GM19043 (cell line): ENCODE results near the gene RPS6KA2.
"Not testable (repeated sequence)": the region's sequence is repeated elsewhere in the genome, so short reads cannot be mapped to it uniquely, and the experiment has no call there.

ENCODE experiments used
- ATAC-seq: cut with Tn5 transposase; IDR thresholded peaks from one replicate; pipeline ENCODE4 v1.9.1; 2021; ENCODE audit warnings: low read depth; ENCODE audit not compliant: unreplicated experiment

Gene RPS6KA2

DNA sequence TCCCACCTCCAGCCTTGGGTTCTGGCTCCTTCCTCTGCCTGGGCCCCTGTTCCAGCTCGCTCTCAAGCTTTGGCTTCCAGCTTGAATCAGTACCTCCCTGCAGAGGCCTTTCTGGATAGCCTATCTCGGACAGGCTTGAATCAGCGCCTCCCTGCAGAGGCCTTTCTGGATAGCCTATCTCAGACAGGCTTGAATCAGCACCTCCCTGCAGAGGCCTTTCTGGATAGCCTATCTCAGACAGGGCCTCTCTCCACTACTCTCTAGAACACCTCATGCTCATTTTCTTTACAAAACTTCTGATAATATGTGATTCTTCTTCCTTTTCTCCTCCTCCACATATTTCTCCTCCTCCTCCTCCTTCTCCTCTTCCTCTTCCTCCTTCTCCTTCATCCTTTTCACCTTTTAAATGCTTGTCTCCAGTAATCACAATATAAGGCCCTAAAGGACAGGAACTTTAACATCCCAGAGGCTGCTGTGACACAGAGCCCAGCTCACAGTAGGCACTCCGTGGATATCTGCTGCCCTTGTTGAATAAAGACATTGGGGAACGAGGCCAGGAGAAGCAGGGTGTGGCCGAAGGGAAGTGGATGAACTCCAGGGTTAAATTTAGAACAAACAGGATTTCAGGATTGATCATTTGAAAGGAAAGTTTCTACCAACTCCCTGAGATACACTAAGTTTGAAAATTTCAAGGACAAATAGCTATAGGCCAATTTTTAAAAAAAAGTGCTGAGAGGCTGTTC is 9.3 kb upstream of the RPS6KA2 start:
- no peak for ATAC-seq

DNA sequence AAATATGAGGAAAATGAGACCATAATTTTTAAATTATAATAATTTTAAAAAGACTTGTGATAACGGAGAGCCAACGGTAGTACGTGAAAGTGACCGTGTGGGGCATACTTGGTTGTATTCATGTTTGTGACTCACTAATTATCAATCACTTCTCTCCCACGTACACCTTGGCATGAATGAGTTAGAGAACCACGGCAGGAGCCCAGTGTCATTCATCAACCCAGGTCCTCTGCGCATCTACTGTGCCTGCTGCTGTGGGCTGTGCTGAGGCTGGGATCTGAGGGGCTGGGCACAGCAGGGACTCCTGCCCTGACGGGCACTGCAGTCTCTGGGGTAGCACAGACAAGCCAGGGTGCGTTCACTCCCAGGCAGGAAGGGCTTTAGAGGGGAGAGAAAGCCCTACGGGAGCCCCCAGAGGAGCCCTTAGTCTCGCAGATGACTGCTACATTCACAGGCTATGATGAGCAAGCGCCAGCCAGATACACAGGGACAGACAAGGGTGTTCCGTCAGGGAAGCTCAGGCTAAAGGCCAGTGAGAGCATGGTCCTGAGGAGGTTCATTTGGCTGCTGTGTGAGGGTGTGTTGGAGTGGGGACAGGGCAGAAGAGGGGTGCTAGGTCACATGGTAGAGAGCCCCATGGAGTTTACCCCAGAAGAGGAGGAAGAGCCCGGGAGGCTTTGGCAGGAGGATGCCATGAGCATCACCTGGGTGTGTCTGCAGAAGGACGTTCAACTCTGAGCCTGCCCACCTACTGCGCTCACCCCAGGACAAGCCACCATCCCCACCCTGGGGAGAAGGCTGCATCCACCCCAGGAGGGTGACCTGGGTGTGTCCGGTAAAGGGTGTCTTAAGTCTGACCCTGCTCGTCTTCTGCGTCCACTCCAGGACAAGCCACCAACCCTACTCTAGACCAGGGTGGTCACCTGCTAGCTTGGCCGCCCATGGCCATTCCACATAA is 8.2 kb upstream of the RPS6KA2 start:
- ATAC-seq = no peak

DNA sequence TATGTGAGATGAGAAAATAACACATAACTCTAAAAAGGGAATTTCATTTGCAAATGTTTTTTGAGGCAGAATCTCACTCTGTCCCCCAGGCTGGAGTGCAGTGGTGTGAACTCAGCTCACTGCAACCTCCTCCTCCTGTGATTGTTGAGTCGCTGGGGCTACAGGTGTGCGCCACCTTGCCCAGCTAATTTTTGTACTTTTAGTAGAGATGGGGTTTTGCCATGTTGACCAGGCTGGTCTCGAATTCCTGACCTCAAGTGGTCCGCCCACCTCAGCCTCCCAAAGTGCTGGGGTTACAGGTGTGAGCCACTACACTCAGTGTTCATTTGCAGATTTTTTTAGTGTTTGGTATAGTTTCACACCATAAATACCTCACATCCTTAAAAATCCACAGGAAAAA is 7.5 kb upstream of the RPS6KA2 start:
- ATAC-seq = not testable (repeated sequence)

DNA sequence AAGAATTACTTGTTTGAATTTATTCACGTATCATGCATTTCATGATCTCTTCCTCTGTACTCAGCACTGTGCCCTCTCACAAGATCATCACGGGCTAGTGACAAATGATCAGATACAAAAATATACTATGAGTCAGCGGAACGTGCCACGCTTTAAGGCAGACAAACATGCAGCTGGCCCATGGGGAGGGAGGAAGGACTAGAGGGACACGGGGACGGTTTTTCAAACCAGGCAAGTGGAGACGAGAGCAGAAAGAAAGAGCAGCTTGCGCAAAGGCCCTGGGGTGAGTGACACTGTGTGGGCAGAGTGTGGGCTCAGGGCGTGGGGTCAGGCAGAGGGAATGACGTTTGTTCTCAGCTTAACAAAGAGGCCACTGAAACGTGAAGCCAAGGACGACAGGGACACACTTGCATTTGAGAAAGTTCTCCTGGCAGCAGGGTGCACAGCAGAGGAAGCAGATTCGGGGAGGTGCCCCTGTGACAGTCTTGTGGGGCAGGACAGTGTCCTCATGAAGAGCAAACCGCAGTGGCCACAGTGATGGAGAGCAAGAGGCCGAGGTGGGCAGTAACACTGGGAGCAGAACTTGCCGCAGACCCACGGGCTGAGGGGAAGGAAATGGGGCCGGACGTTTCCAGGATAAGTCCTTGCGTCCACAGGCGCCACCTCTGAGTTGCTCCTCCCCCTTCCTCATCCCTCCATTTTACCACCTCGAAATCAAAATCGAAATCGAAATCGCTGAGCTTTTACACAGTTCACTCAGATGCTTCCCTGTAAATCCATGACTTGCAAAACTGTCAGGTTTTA is 6.9 kb upstream of the RPS6KA2 start:
- ATAC-seq = no peak

DNA sequence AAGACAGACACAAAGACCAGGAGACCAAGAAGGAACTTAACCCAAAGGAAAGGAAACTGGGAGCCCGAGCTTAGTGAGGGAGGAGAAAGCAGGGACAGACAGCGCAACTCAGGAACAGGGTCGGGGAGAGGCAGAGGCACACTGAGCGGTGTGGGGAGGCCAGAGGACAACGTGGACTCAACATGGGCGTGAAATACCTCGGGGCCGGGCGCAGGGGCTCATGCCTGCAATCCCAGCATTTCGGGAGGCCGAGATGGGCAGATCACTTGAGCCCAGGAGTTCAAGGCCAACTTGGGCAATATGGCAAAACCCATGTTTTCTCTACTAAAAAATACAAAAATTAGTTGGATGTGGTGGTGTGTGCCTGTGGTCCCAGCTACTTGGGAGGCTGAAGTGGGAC is 5.7 kb upstream of the RPS6KA2 start:
- ATAC-seq = no peak

DNA sequence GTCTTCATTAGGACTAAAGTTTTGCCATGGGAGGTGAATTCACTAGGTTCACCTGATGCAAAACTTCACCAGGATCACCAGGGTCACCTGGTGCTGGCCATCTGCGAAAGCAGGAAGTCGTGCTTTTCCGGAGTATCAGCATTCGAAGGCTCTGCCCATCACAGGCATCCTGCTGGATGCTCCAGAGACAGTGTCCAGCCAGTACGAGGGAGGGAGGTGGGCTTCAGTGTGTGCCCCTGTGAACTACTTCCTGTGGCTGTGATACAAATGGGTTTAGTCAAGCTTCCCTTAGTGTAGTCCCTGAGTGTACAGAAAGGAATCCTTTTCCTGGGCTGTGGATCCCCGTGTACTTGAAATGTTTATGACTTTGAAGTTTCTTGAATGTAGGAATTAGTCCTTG is 3.4 kb upstream of the RPS6KA2 start:
- ATAC-seq = no peak

DNA sequence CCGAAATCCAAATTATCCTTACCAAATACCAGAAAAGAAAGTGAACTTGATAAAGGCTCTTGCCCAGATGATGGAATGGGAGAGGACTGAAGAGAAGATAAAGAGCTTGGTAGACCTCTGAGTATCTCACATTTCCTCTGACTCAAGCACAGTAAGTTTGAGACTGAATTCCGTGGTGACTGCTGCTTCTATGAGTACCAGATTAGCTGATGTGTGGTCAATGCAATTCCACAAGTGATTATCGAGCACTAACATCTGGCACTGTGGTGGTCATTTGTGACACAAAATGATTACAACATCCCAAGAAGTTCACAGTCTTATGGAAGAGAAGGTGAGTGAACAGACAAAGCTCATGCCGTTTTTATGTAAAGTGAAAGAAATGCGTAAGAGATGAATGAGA is 2.6 kb upstream of the RPS6KA2 start:
- no peak for ATAC-seq

DNA sequence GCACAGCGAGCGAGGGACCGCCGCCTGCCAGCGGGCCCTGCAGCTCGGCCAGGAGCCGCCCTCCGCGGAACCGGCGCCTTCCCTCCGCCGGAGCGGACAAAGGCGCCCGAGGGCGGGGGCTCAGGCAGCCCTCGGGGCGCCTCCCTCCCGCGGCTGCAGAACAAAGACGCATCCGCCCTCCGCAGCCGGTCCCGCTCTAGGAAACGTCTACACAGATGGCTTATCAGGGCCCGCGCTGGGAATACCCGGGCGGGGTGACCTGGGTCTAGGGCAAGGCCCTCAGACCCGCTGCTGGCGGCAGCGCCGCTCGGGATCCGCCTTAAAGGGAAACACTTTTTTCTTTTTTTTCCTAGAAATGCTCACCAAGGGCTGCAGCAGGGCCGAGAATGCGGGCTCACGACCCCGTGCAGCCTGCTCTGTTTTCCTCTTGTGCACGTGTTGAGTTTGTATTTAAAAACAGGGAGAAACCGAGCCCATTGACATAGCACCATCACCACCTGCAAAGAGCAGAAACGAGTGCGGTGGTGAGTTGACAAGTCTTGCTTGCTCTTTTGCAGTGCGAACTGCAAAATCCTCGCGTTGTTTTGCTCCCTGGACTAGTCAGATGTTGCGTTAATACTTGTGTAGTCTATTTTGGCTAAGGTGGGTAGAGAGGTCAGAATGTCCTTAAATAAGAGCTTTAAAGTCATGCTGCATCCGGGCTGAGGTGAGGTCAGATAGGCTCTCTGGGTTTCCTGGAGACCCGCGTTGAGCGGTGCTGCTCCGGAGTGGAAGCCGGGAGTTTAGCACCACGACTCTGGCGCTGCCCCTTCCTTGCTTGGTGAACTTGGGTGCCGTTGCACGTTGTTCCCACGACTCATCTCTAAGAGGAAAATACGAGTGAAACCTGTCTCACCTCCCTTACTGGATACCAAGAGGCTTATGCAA is 1.1 kb upstream of the RPS6KA2 start:
- ATAC-seq = peak; percentile 9

DNA sequence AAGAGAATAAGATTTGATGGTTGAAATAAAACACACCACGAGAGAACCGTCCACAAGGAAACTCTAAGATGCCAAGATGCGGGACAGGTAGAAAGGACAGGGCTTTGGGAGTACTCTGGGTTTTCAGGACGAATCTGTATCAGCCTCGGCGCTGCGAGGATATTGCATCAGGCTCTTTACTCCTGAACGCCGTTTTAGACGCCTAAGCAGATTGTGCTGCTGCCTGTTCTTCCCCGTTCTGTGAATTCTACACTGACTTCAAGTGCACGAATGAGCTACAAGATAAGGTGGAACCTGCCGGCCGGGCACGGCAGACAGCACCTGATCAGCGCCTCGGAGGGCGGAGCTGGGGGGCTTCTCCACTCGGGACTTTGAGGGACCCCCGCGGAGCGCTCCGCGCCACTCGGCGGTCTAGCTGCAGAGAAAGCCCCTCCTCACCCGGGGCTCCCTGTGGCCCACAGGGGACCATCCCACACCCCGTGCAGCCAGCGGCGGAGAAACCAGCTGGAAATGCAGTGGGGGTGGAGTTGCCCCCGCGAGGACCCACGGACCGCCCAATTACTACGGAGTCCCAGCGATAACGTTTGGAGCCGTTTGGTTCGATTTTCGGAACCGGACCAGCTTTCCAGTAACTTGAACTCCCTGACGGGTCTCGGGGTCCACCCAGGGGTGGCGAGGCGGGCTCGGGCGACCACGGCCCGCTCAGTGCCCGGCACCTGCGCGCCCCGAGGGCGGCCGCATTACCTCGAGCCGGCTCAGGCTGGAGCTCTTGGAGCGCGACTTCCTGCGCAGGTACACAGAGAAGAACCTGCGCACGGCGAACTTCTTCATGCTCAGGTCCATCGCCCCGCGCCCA is 646 bp downstream of the RPS6KA2 start:
- no peak for ATAC-seq

DNA sequence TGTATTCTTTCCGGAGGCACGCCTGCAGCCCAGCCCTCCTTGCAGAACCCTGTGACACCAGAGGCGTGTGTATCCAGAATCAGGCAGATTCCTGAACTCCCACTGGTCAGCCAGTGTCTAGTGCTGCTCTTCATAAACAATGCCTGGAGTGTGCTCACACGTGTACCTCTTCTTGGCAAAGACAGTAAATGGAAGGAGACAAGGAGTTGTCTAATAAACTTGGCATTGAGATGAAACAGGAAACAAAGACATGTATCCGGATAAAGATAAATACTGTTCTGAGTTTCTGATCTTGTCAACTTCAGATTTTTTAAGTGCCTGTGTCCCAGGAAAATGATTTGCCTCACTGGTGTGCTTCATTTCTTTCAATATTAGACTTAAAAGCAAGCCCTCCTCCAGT is 1.7 kb downstream of the RPS6KA2 start:
- no peak for ATAC-seq

DNA sequence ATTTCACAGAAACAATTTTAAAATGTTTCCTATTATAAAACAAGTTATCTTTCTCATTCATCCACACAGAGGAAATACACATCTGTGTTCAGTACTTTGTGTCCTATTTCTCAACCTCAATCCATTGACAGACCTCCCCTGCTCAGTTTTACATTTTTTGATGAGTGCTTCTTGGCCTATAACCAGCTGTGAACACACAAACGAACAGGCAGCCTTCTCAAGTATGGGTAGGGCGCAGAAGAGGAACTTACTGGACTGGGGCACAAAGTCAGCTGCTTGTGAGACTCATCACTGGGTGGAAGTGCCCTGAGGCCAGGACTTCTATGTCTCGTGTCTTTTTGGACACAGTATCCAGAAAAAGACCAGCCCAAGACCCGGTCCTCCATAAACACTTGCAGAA is 2.8 kb downstream of the RPS6KA2 start:
- no peak for ATAC-seq

DNA sequence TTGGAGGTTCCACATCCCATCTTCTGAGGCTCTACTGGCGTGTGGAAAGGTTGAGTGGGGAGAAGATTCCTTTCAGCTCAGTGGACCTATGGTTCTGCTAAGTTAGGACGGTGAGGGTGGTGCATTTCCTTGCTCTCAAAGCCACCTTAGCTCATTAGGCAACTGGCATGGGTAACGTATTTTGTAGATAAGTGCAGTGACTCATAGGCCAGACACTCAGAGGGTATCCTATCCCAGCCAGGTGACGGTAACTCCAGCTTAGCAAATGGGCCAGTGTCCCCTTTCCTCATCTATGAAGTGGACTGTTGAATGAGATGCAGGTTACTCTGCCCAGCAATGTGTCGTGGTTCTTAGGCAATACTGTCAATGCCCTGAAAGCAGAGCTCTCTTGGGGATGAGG is 3.7 kb downstream of the RPS6KA2 start:
- ATAC-seq = no peak

DNA sequence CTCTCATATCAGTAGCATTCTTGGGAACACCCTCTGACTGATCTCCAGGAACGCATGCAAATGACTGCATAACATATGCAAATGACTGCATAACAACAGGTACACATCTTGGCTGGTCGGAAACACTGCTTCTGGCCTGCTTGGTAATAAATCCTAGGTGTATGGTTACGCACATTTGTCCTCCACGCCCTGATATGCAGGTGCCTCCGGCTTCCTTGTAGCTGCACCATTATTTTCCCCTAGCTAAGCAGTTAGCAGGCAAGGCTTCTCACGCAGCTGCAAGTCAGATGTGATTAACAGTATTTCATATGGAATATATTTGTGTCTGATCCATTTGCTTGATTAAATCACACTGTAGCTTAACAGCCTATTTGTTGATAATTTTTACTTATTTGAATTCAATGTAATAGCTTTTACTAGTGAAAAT is 5.9 kb downstream of the RPS6KA2 start:
- ATAC-seq = no peak

DNA sequence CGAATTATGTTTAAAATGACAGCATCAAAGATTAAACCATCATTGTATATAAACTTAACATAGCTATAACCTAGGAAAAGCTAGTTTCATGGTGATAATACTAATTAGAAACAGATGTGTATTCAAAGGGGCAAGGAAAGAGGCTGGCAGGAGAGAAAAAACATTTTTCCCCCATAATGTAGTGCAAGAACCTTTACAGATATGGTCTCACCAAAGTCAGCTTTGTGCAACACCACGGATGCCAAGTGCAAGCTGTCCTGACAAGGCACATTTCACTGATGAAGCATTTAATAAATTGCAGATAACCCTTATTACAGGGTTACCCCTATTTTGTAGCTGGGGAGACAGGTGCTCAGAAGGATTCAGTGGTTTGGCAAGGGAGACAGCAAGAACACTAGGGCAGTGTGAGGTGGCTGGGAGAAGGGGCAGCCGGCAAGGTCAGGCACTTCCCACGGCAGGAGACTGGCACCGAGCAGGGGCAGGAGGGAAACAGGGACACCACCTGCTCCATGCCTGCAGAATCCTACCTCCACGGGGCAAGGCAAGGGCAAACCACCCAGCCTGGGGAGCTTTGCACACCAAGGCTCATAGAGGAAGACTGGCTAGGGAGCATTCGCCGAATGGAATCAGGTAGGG is 6.5 kb downstream of the RPS6KA2 start:
- ATAC-seq = no peak

DNA sequence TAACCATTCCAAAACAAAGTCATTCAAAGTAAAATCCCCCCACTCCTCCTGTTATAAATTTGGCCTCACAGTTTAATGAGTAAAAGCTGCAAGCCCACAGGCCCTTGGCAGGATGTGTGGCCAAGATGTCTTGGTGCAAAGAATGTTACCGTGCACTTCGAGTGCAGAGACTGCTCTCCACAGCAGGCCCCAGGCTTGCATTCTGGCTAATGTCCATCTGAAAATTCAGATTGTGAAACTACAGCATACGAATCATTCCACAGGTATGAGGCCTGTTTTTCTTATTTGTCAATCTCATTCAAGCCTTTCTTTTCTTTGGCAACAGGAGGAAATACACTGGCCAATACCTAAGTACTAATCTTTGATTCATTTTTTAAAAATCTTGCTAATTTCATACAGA is 7.1 kb downstream of the RPS6KA2 start:
- ATAC-seq = no peak

DNA sequence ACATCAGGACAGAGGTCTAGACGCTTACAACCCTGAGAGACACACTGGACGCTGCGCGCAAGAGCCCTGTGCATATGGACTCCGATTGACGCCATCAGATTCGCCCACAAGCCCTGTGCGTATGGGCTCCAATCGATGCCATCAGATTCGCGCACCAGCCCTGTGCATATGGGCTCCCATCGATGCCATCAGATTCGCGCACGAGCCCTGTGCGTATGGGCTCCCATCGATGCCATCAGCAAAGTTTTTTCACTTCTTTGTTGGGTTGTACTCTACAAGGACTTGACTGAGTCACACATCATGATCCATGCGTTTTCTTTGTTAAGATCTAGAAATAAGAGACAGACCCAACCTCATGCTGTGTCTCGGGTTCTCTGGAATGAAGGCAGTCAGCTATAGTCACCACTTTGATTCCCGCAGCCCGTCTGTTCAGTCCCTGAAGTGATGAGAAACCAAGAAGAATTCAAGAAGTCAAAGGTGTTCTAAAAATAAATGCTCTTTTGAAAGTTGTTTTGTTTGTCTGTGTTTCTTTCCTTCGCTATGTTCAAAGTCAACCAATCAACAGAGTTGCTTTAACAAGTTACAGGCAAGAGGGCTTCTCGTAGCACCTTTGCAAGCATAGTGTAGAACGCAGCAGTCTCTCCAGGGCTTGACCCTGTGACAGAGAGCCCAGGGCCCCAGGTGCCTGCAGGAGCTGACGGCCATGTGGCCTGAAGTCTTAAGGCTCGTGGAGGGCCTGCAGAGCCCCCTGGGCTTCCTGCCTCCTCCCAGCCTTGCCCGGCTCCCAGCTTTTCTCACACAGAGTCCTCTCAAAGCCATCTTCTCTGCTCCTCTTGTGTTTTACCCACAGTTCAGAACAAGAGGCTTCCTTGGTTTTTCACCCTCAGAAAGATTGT is 7.9 kb downstream of the RPS6KA2 start:
- no peak for ATAC-seq

DNA sequence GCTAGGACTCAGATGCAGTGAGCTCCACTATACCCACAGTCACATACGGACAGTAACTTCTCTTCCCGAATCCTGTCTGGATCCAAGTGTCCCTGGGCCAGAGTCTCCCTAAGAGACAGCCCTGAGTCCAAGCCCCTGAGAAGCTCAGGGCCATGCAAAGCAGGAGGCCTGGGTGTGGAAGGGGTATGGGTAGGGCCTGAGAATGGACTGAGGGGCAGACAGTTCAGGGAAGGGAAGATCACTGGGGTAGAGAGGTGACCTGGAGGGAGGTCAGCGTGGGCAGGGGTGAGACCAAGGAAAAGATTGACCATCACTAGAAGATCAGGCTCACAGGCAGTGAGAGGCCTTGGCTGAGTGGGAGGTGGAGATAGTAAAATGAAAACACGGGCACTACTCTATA is 8.8 kb downstream of the RPS6KA2 start:
- no peak for ATAC-seq

DNA sequence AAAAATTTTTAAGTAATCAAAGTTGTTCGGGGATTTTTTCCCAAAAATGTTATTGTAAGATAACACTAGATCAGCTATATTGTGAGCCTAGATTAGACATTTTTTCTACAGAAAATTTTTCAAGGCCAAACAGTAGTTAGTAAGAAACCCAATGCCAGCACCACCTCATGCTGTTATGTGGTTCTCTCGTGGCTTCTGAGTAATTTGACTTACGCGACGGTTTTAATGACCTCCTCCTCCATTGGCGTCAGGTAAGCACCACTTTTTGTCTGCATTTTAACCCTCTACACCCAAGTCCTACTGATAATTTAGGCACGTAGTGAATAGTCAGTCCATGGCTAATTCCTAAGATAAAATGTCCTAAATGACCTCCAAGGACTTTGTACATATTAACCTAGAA is 9.7 kb downstream of the RPS6KA2 start:
- ATAC-seq = no peak
